Cardiac muscle cell (in vitro differentiated cells and primary cell): ENCODE data around the gene KCNC1. TPM values are rescaled to one million over a fixed set of nuclear protein-coding genes. Genes with fewer than 3 reads are reported as not detected.

Source experiments
- DNase-seq, 2 donors: peaks; one replicate each; pipeline versions ENCODE4 v3.0.0 to v3.0.0-alpha.2; 2010 to 2017; ENCODE audit warnings: low read depth in 1 of 2, low spot score in 1 of 2
- H3K27ac ChIP-seq: fragments of 200-600 bp; sonication (generic); 2 replicates; pipeline ENCODE4 v1.5.1; 2016
- H3K27me3 ChIP-seq: fragments of 200-600 bp; sonication (generic); 2 replicates; pipeline ENCODE4 v1.6.0; 2016; ENCODE audit warnings: control low read depth
- H3K36me3 ChIP-seq: fragments of 200-600 bp; sonication (generic); 2 replicates; pipeline ENCODE4 v1.5.1; 2016; ENCODE audit warnings: control low read depth
- H3K4me1 ChIP-seq: fragments of 200-600 bp; sonication (generic); 2 replicates; pipeline ENCODE4 v1.8.1; 2017; ENCODE audit warnings: low read depth, mild to moderate bottlenecking, mixed run types
- H3K4me3 ChIP-seq: fragments of 200-600 bp; sonication (generic); 2 replicates; pipeline ENCODE4 v1.5.1; 2016; ENCODE audit warnings: mild to moderate bottlenecking
- H3K9me3 ChIP-seq: fragments of 200-600 bp; sonication (generic); 2 replicates; pipeline ENCODE4 v1.5.1; 2017; ENCODE audit warnings: low read depth, mild to moderate bottlenecking, control low read depth
- CTCF ChIP-seq: IDR thresholded peaks from 2 replicates; pipeline ENCODE4 v1.5.1; 2012; ENCODE audit warnings: low read depth, mild to moderate bottlenecking, low read length
- polyA plus RNA-seq: library from polyadenylated mRNA; unstranded; fragments of >200 nt; fragmentation: Nextera tagmentation; extraction: Ambion mirVana; gene quantifications from 2 replicates; pipeline ENCODE4 v1.2.1, GENCODE V29; 2016
- total RNA-seq: library from RNA; depleted of rRNA; stranded (reverse); fragments of >200 nt; gene quantifications from 2 replicates; pipeline ENCODE4 v1.2.3, GENCODE V29; 2016

The KCNC1 gene
- total and polyA plus RNA-seq, 2 experiments from 2014 or later, result 0.46 TPM; not detected in 1

- no peak for TF ChIP-seq CTCF
- Histone ChIP-seq H3K27me3 (peaks cover 90% of the 10 kb centered on the region), H3K36me3 (no peaks in the 10 kb centered on the region), H3K4me1 (no peaks in the 10 kb centered on the region), H3K4me3 (no peak overlapping the region), H3K9me3 (no peaks in the 10 kb centered on the region), H3K27ac (no peak overlapping the region)
- no peak for DNase-seq
These were observed 41.6 kb upstream of the KCNC1 start for GRCh38 chr11:17692931-17693330.

GRCh38 chr11:17693531-17693930 lies 41.0 kb upstream of the KCNC1 start:
- peaks cover 96% of the 10 kb centered on the region for H3K27me3 ChIP-seq
- no peaks in the 10 kb centered on the region for H3K9me3 ChIP-seq
- DNase-seq, result no peak
- H3K36me3 ChIP-seq, result no peaks in the 10 kb centered on the region
- H3K27ac ChIP-seq, result no peak overlapping the region
- no peak overlapping the region for H3K4me3 ChIP-seq
- no peaks in the 10 kb centered on the region for H3K4me1 ChIP-seq
- TF ChIP-seq CTCF, result no peak

- no peaks in the 10 kb centered on the region for H3K36me3 ChIP-seq
- no peaks in the 10 kb centered on the region for H3K9me3 ChIP-seq
- H3K4me1 ChIP-seq, result no peaks in the 10 kb centered on the region
- DNase-seq, result no peak
- TF ChIP-seq CTCF, result no peak
- H3K27me3 ChIP-seq, result peaks cover 89% of the 10 kb centered on the region
- H3K4me3 ChIP-seq, result no peak overlapping the region
- H3K27ac ChIP-seq, result no peak overlapping the region
These were observed 40.0 kb upstream of the KCNC1 start for GRCh38 chr11:17694494-17695110.

GRCh38 chr11:17695454-17696441 lies 38.8 kb upstream of the KCNC1 start:
- no peaks in the 10 kb centered on the region for H3K4me1 ChIP-seq
- peaks cover 78% of the 10 kb centered on the region for H3K27me3 ChIP-seq
- no peak for TF ChIP-seq CTCF
- DNase-seq, result no peak
- no peak overlapping the region for H3K27ac ChIP-seq
- no peak overlapping the region for H3K4me3 ChIP-seq
- no peaks in the 10 kb centered on the region for H3K9me3 ChIP-seq
- H3K36me3 ChIP-seq, result no peaks in the 10 kb centered on the region

GRCh38 chr11:17696741-17697140 lies 37.8 kb upstream of the KCNC1 start:
- Histone ChIP-seq H3K9me3 (no peaks in the 10 kb centered on the region), H3K27me3 (peaks cover 68% of the 10 kb centered on the region), H3K36me3 (no peaks in the 10 kb centered on the region), H3K27ac (no peak overlapping the region), H3K4me1 (no peaks in the 10 kb centered on the region), H3K4me3 (no peak overlapping the region)
- TF ChIP-seq CTCF, result no peak
- DNase-seq, result no peak
